Pulmonary artery endothelial cell (primary cell): Measurements from ENCODE around the gene SCGB1A1. TPM values are rescaled to one million over a fixed set of nuclear protein-coding genes. Genes with fewer than 3 reads are reported as not detected.

Experiments used
- total RNA-seq: library from RNA; depleted of rRNA; stranded (reverse); fragments of >200 nt; gene quantifications from 2 replicates; pipeline ENCODE4 v1.2.3, GENCODE V29; 2014

The SCGB1A1 gene
- total RNA-seq, 1 donor from 2014 or later: not detected

Other genes with a start within 250 kb of the SCGB1A1 start
- gene SCGB1D1, start 228.8 kb upstream of the SCGB1A1 start, total RNA-seq: not detected in 2 replicates
- not detected in 2 replicates for gene SCGB2A1, start 210.4 kb upstream of the SCGB1A1 start, total RNA-seq
- not detected in 2 replicates for gene SCGB1D2, start 176.8 kb upstream of the SCGB1A1 start, total RNA-seq
- not detected in 2 replicates for gene SCGB2A2, start 148.9 kb upstream of the SCGB1A1 start, total RNA-seq
- not detected in 2 replicates for gene SCGB1D4, start 120.0 kb upstream of the SCGB1A1 start, total RNA-seq
- gene ASRGL1, start 81.6 kb upstream of the SCGB1A1 start, total RNA-seq: 62.6 and 134 TPM in 2 replicates
- 479 and 591 TPM in 2 replicates for gene AHNAK, start 127.8 kb downstream of the SCGB1A1 start, total RNA-seq
- 1,341 and 1,809 TPM in 2 replicates for gene EEF1G, start 154.9 kb downstream of the SCGB1A1 start, total RNA-seq
- 7.7 and 9.6 TPM in 2 replicates for gene TUT1, start 172.5 kb downstream of the SCGB1A1 start, total RNA-seq
- 262 and 269 TPM in 2 replicates for gene MTA2, start 182.8 kb downstream of the SCGB1A1 start, total RNA-seq
- 32.1 and 34.8 TPM in 2 replicates for gene EML3, start 193.7 kb downstream of the SCGB1A1 start, total RNA-seq
- gene ROM1, start 194.2 kb downstream of the SCGB1A1 start, total RNA-seq: 6.1 and 11.1 TPM in 2 replicates
- gene B3GAT3, start 203.0 kb downstream of the SCGB1A1 start, total RNA-seq: 17.0 and 19.3 TPM in 2 replicates
- gene GANAB, start 227.6 kb downstream of the SCGB1A1 start, total RNA-seq: 272 and 287 TPM in 2 replicates
- gene INTS5, start 234.3 kb downstream of the SCGB1A1 start, total RNA-seq: 25.5 and 26.2 TPM in 2 replicates
- 40.5 and 49.2 TPM in 2 replicates for gene C11orf98, start 246.2 kb downstream of the SCGB1A1 start, total RNA-seq
- 7.5 TPM in 2 replicates for gene CSKMT, start 246.3 kb downstream of the SCGB1A1 start, total RNA-seq